ENCODE measurements around the gene CACNA1G. TPM values are rescaled to one million over a fixed set of nuclear protein-coding genes. Genes with fewer than 3 reads are reported as not detected.

CACNA1G gene
- total RNA-seq, 2 experiments from 2014 or later = not detected

GRCh38 chr17:50589095-50589705, 28.7 kb downstream of the CACNA1G start:
- H3K4me3 Mint-ChIP-seq = no peak overlapping the region
- no peak for DNase-seq
- no peaks in the 10 kb centered on the region for H3K27me3 Mint-ChIP-seq
- ChIA-PET CTCF (interaction anchor here (0.8 kb wide), 1 partner anchor 29 kb away, joined by 3 read pairs; the partner anchor contains the start of gene CACNA1G), POLR2A (no interaction called here)
- H3K36me3 Mint-ChIP-seq (ENCODE audit: low read depth) = no peaks in the 10 kb centered on the region
- H3K27ac Mint-ChIP-seq = no peak overlapping the region
- H3K4me1 Mint-ChIP-seq = no peaks in the 10 kb centered on the region
- H3K9me3 Mint-ChIP-seq = no peaks in the 10 kb centered on the region

DNA sequence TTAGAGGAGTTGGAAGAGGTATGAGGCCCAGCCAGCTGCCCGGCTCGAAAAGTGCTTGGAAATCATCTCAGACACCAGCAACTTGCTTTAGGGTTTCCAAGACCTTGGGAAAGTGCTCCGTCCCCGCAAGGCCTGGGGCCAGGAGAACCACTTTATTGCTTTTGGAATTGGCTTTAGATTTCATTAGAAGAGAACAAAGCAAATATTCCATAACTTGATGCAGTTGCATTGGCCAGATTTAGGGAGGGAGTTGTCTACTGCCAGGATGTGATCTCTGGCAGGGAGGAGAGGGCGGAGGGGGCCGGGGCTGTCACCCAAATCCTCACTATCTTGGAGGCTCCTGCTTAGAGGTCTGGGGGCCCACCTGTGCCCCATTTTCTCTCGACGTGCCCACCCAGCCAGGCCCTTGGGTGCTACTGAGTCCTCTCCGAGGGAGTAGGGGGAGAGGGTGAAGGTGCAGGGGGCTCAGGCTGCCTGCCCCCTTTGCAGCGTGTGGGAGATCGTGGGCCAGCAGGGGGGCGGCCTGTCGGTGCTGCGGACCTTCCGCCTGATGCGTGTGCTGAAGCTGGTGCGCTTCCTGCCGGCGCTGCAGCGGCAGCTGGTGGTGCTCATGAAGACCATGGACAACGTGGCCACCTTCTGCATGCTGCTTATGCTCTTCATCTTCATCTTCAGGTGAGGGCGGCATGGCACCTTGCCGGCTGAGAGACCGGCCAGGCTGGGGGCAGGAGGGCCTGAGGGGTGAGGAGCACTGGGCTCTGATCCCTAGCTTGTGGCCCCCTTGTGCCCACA, 30.6 kb downstream of the CACNA1G start:
- Mint-ChIP-seq H3K36me3 (ENCODE audit: low read depth) (no peaks in the 10 kb centered on the region), H3K4me3 (no peak overlapping the region), H3K4me1 (no peaks in the 10 kb centered on the region), H3K27me3 (no peaks in the 10 kb centered on the region), H3K9me3 (no peaks in the 10 kb centered on the region), H3K27ac (no peak overlapping the region)
- ChIA-PET CTCF (no interaction called here), POLR2A (no interaction called here)
- DNase-seq = no peak

DNA sequence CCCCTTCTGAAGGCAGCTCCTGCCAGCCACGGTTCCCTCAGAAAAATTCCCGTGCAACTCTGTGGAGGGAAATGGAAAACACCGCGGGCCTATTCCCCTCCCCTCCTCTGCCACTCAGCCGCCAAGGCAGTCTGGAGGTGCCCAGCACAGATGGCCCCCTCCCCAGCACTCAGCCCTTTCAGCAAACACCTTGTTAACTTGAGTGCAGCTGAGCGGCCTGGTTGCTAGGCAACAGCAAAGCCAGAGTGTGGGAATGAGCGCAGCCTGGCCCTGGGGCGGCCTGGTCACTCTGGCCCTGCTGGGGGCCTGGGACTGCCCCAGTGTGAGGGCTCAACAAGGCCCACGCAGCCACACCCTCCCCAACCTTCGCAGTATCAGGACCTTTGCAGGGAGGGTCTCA, 32.8 kb downstream of the CACNA1G start:
- no peaks in the 10 kb centered on the region for H3K9me3 Mint-ChIP-seq
- no peaks in the 10 kb centered on the region for H3K27me3 Mint-ChIP-seq
- DNase-seq = no peak
- no peaks in the 10 kb centered on the region for H3K36me3 Mint-ChIP-seq (ENCODE audit: low read depth)
- no peak overlapping the region for H3K4me3 Mint-ChIP-seq
- ChIA-PET POLR2A (no interaction called here), CTCF (no interaction called here)
- H3K4me1 Mint-ChIP-seq = no peaks in the 10 kb centered on the region
- no peak overlapping the region for H3K27ac Mint-ChIP-seq

GRCh38 chr17:50594128-50594823, 33.8 kb downstream of the CACNA1G start:
- Mint-ChIP-seq H3K27me3 (no peaks in the 10 kb centered on the region), H3K9me3 (no peaks in the 10 kb centered on the region), H3K27ac (no peak overlapping the region), H3K36me3 (ENCODE audit: low read depth) (no peaks in the 10 kb centered on the region), H3K4me3 (no peak overlapping the region), H3K4me1 (no peaks in the 10 kb centered on the region)
- no peak for DNase-seq
- CTCF ChIA-PET = no interaction called here
- POLR2A ChIA-PET = no interaction called here

DNA sequence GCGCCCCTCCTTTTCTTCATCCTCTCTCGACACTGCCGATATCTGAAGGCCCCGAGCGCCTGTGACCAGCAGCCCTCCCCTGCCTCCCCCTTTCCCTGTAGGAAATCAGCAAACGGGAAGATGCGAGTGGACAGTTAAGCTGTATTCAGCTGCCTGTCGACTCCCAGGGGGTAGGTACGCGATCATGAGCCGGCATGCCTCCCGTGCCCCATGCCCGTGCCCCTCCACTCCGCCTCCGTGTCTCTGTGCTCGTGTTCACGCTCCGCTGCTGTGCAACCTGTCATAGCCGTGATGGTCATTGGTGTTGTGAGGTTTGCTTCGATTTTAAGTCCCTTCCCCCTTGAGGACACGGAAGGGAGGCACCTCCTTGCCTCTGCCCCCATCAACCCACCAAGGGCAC, 34.4 kb downstream of the CACNA1G start:
- Mint-ChIP-seq H3K4me3 (no peak overlapping the region), H3K36me3 (ENCODE audit: low read depth) (no peaks in the 10 kb centered on the region), H3K27me3 (no peaks in the 10 kb centered on the region), H3K4me1 (no peaks in the 10 kb centered on the region), H3K27ac (no peak overlapping the region), H3K9me3 (no peaks in the 10 kb centered on the region)
- ChIA-PET POLR2A (no interaction called here), CTCF (no interaction called here)
- no peak for DNase-seq

- DNase-seq = no peak
- H3K4me1 Mint-ChIP-seq = no peaks in the 10 kb centered on the region
- no peak overlapping the region for H3K27ac Mint-ChIP-seq
- H3K4me3 Mint-ChIP-seq = no peak overlapping the region
- CTCF ChIA-PET = no interaction called here
- H3K9me3 Mint-ChIP-seq = no peaks in the 10 kb centered on the region
- POLR2A ChIA-PET = no interaction called here
- no peaks in the 10 kb centered on the region for H3K27me3 Mint-ChIP-seq
- H3K36me3 Mint-ChIP-seq (ENCODE audit: low read depth) = no peaks in the 10 kb centered on the region
These were observed 35.9 kb downstream of the CACNA1G start for GRCh38 chr17:50596191-50597037.

DNA sequence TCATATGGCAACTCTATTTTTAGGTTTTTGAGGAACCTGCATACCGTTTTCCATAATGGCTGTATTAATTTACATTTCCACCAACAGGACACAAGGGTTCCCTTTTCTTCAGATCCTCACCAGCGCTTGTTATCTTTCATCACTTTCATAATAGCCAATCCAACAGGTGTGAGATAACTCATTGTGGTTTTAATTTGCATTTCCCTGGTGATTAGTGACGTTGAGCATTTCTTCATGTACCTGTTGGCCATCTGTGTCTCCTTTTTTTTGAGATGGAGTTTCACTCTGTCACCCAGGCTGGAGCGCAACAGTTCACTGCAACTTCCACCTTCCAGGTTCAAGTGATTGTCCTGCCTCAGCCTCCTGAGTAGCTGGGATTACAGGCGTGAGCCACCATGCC, 38.0 kb downstream of the CACNA1G start:
- Mint-ChIP-seq H3K4me1 (no peaks in the 10 kb centered on the region), H3K9me3 (no peaks in the 10 kb centered on the region), H3K27ac (no peak overlapping the region), H3K4me3 (no peak overlapping the region), H3K36me3 (ENCODE audit: low read depth) (no peaks in the 10 kb centered on the region), H3K27me3 (no peaks in the 10 kb centered on the region)
- ChIA-PET CTCF (no interaction called here), POLR2A (no interaction called here)
- no peak for DNase-seq

DNA sequence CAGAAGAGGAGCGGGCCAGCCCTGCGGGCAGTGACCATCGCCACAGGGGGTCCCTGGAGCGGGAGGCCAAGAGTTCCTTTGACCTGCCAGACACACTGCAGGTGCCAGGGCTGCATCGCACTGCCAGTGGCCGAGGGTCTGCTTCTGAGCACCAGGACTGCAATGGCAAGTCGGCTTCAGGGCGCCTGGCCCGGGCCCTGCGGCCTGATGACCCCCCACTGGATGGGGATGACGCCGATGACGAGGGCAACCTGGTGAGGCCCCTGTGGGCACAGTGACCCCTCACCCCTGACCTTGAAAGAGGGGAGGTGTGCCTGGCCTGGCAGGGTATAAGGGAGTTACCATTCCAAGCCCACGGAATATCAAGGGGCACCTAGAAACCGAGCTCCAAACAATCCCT, 39.1 kb downstream of the CACNA1G start:
- H3K36me3 Mint-ChIP-seq (ENCODE audit: low read depth) = no peaks in the 10 kb centered on the region
- no peak overlapping the region for H3K4me3 Mint-ChIP-seq
- H3K27me3 Mint-ChIP-seq = peaks cover 5% of the 10 kb centered on the region
- H3K4me1 Mint-ChIP-seq = no peaks in the 10 kb centered on the region
- ChIA-PET CTCF (interaction anchor here (0.5 to 1.0 kb wide), 2 partner anchors 45 to 91 kb away, joined by 3 to 4 read pairs; no protein-coding TSS in a partner anchor), POLR2A (no interaction called here)
- H3K9me3 Mint-ChIP-seq = no peaks in the 10 kb centered on the region
- no peak for DNase-seq
- no peak overlapping the region for H3K27ac Mint-ChIP-seq

DNA sequence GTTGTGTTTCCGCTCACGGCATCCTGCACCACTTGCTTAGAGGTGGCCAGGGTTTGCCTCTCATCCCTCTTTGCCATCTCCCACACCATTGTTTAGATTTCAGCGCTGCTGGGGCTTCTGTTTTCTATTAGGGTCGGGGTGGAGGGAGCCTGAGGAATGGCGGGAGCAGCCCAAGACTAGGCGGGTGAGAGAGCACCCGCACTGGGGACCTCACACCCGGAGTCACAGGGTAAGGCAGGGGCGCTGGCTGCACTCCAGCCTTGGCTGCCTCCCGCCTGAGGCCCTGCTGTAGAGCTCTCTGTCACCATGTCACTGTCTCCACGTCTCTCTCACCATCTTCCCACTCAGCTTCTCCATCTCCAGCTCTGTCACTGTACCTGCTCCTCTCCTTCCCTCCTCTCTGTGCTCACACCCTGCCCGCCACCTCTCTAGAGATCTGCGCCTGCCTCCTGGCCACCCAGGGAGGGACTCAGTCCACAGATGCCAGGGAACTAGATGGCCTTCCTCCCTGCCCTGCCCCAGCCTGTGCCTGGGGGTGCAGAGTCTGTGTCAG, 41.4 kb downstream of the CACNA1G start:
- Mint-ChIP-seq H3K9me3 (no peaks in the 10 kb centered on the region), H3K4me3 (no peak overlapping the region), H3K36me3 (ENCODE audit: low read depth) (no peaks in the 10 kb centered on the region), H3K27me3 (peaks cover 9% of the 10 kb centered on the region), H3K27ac (no peak overlapping the region), H3K4me1 (no peaks in the 10 kb centered on the region)
- DNase-seq = no peak
- ChIA-PET POLR2A (no interaction called here), CTCF (no interaction called here)

GRCh38 chr17:50602836-50603235, 42.3 kb downstream of the CACNA1G start:
- no peak overlapping the region for H3K4me3 Mint-ChIP-seq
- H3K36me3 Mint-ChIP-seq (ENCODE audit: low read depth) = no peaks in the 10 kb centered on the region
- H3K27ac Mint-ChIP-seq = no peak overlapping the region
- peaks cover 9% of the 10 kb centered on the region for H3K27me3 Mint-ChIP-seq
- H3K9me3 Mint-ChIP-seq = no peaks in the 10 kb centered on the region
- POLR2A ChIA-PET = no interaction called here
- H3K4me1 Mint-ChIP-seq = no peaks in the 10 kb centered on the region
- DNase-seq = no peak
- CTCF ChIA-PET = interaction anchor here (0.6 kb wide), 1 partner anchor 20 kb away, joined by 4 read pairs; no protein-coding TSS in a partner anchor

DNA sequence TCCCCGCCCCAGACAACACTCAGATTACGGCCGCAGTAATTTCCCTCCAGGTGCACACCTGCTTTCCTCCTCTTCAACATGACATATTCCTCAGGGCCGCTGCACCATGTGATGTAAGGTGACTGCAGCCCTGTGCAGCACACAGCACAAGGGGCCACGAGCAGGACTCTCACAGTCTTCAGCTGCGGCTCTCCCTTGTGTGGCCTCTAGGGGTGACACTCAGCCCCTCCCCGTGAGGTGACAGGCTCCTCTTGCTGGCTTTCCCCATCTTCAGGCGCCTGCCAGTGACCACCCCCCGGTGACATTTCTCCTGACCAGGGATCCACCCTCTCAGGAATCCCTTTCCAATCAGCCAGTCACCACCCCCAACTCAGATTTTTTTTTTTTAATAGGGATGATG, 42.8 kb downstream of the CACNA1G start:
- no peaks in the 10 kb centered on the region for H3K9me3 Mint-ChIP-seq
- H3K36me3 Mint-ChIP-seq (ENCODE audit: low read depth) = no peaks in the 10 kb centered on the region
- H3K27me3 Mint-ChIP-seq = peaks cover 9% of the 10 kb centered on the region
- ChIA-PET POLR2A (no interaction called here), CTCF (interaction anchor here (0.6 kb wide), 1 partner anchor 20 kb away, joined by 4 read pairs; no protein-coding TSS in a partner anchor)
- no peak overlapping the region for H3K27ac Mint-ChIP-seq
- no peaks in the 10 kb centered on the region for H3K4me1 Mint-ChIP-seq
- no peak overlapping the region for H3K4me3 Mint-ChIP-seq
- DNase-seq = no peak

DNA sequence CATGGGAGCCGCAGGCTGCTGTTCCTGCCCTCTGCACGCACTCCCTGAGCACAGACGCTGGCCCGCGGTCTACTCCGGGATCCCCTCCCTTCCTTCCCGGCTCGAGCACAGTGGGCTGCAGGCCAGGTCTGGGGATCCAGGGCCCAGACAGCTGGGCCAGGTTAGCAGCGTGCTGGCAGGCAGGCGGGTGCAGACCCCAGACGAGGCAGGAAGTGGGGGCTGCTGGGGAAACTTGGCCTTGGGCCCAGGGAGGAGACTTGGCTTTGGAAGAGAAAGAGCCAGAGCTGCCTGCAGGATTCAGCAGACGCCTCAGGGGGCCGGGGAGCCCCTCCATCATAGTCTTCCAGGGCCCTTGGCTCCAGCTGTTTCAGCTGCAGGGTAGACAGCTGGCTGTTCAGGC, 44.0 kb downstream of the CACNA1G start:
- Mint-ChIP-seq H3K4me3 (no peak overlapping the region), H3K27me3 (peaks cover 11% of the 10 kb centered on the region), H3K36me3 (ENCODE audit: low read depth) (no peaks in the 10 kb centered on the region), H3K27ac (no peak overlapping the region), H3K4me1 (no peaks in the 10 kb centered on the region), H3K9me3 (no peaks in the 10 kb centered on the region)
- DNase-seq = no peak
- ChIA-PET POLR2A (no interaction called here), CTCF (no interaction called here)
